ENCODE data around the gene SDSL. TPM values are rescaled to one million over a fixed set of nuclear protein-coding genes. Genes with fewer than 3 reads are reported as not detected.

The SDSL gene
- total RNA-seq, 2 donors from 2014 or later, result 14.7 to 20.1 TPM

GRCh38 chr12:113462998-113463745, 41.0 kb downstream of the SDSL start:
- intact Hi-C loops (cut with DNase I, micrococcal nuclease), result loop anchor here in 1 of 2 donors (5.0 kb wide), 1 partner anchor 449 kb away; no protein-coding TSS in a partner anchor
- DNase-seq, result no peak
- ATAC-seq, result no peak

- no peak for ATAC-seq
Measured at GRCh38 chr12:113463746-113464451, 41.7 kb downstream of the SDSL start.

GRCh38 chr12:113464452-113464775, 42.2 kb downstream of the SDSL start:
- intact Hi-C loops (cut with DNase I, micrococcal nuclease), result loop anchor here in 1 of 2 donors (5.0 kb wide), 1 partner anchor 448 kb away; no protein-coding TSS in a partner anchor
- ATAC-seq (no peak), DNase-seq (no peak)

More at GRCh38 chr12:113463746-113464451, 41.7 kb downstream of the SDSL start:
- no peak for DNase-seq
- intact Hi-C loops (cut with DNase I, micrococcal nuclease), result loop anchor here in 1 of 2 donors (5.0 kb wide), 1 partner anchor 448 kb away; no protein-coding TSS in a partner anchor

- no peak for DNase-seq
- intact Hi-C loops (cut with DNase I, micrococcal nuclease), result loop anchor here in 1 of 2 donors (5.0 kb wide), 1 partner anchor 447 kb away; no protein-coding TSS in a partner anchor
- ATAC-seq, result no peak
Measured at GRCh38 chr12:113464852-113465719, 42.9 kb downstream of the SDSL start.

- DNase-seq, result no peak
- intact Hi-C loops (cut with DNase I, micrococcal nuclease), result no loop called here
- ATAC-seq, result no peak
Measured at GRCh38 chr12:113465808-113466453, 43.8 kb downstream of the SDSL start.

GRCh38 chr12:113466454-113467141, 44.4 kb downstream of the SDSL start:
- intact Hi-C loops (cut with DNase I, micrococcal nuclease), result no loop called here
- no peak for ATAC-seq
- DNase-seq, result no peak

GRCh38 chr12:113467142-113467501, 44.9 kb downstream of the SDSL start:
- ATAC-seq (peak; percentile 35), DNase-seq (no peak)
- intact Hi-C loops (cut with DNase I, micrococcal nuclease), result no loop called here

GRCh38 chr12:113467502-113468364, 45.6 kb downstream of the SDSL start:
- no peak for DNase-seq
- intact Hi-C loops (cut with DNase I, micrococcal nuclease), result no loop called here
- peak; percentile 71 for ATAC-seq

- no peak for DNase-seq
- intact Hi-C loops (cut with DNase I, micrococcal nuclease), result no loop called here
- ATAC-seq, result no peak
Measured at GRCh38 chr12:113468365-113469223, 46.4 kb downstream of the SDSL start.

GRCh38 chr12:113469224-113469948, 47.2 kb downstream of the SDSL start:
- DNase-seq (no peak), ATAC-seq (no peak)
- intact Hi-C loops (cut with DNase I, micrococcal nuclease), result no loop called here

- intact Hi-C loops (cut with DNase I, micrococcal nuclease), result no loop called here
- DNase-seq, result no peak
- ATAC-seq, result no peak
Measured at GRCh38 chr12:113469949-113470743, 48.0 kb downstream of the SDSL start.

- intact Hi-C loops (cut with DNase I, micrococcal nuclease), result no loop called here
- no peak for ATAC-seq
- no peak for DNase-seq
Measured at GRCh38 chr12:113470871-113471618, 48.9 kb downstream of the SDSL start.

- intact Hi-C loops (cut with DNase I, micrococcal nuclease), result no loop called here
- ATAC-seq, result no peak
- DNase-seq, result no peak
Measured at GRCh38 chr12:113471619-113472171, 49.5 kb downstream of the SDSL start, which contains the start of gene LHX5. LHX5 (minus strand) TSS chr12:113471871; CDS start chr12:113471498, 373 bp downstream.
